ENCODE data around the gene PAK4.
A peak's percentile ranks its signal among the peaks of the same experiment; 100 is the strongest.
"Not testable (repeated sequence)": the region's sequence is repeated elsewhere in the genome, so short reads cannot be mapped to it uniquely, and the experiment has no call there.

Gene PAK4

DNA sequence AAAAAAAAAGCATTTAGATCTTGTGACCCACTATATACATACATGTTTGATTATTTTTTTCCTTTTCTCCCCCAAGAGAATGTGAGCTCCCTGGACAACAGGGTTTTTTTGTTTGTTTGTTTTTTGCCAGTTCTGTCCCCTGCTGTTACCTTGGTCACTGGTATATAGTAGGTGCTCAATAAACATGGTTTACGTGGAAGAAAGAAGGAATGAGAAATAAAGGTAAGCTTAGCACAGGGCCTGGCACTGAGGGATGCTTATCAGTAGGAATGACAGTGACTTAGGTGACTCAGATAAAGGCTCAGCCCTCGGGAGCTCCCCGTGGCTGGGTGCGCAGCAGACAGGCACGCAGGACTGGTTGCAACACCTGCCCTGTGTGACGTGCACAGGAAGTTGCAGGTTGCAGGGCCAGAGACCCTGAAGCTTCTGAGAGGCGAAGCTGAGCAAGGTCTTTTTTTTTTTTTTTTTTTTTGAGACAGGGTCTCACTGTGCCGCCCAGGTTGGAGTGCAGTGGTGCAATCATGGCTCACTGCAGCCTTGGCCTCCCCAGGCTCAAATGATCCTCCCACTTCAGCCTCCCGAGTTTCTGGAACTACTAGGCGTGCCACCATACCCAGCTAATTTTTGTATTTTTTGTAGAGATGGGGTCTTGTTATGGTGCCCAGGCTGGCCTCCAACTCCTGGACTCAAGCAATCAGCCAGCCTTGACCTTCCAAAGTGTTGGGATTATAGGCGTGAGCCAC is 10.3 kb upstream of the PAK4 start:
- H3K27me3 ChIP-seq, result no peaks in the 10 kb centered on the region

DNA sequence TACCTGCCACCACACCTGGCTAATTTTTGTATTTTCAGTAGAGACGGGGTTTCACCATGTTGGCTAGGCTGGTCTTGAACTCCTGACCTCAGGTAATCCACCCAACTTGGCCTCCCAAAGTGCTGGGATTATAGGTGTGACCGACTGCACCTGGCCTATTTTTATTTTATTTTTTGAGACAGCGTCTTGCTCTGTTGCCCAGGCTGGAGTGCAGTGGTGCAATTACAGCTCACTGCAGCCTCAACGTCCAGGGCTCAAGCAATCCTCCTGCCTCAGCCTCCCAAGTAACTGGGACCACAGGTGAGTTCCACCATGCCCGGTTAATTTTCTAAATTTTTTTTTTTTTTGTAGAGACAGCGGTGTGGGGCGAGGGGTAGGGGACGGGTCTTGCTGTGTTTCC is 8.6 kb upstream of the PAK4 start:
- H3K4me1 ChIP-seq; H3K36me3 ChIP-seq; H3K9me3 ChIP-seq; DNase-seq; H3K27me3 ChIP-seq; H3K4me3 ChIP-seq (ENCODE audit: low read depth, low read length): not testable (repeated sequence)

More for the DNA sequence above, 10.3 kb upstream of the PAK4 start:
- Histone ChIP-seq H3K36me3 (no peaks in the 10 kb centered on the region), H3K4me1 (no peaks in the 10 kb centered on the region), H3K9me3 (no peaks in the 10 kb centered on the region), H3K4me3 (ENCODE audit: low read depth, low read length) (no peak overlapping the region)
- no peak for DNase-seq
- TF ChIP-seq, protein P1, sequence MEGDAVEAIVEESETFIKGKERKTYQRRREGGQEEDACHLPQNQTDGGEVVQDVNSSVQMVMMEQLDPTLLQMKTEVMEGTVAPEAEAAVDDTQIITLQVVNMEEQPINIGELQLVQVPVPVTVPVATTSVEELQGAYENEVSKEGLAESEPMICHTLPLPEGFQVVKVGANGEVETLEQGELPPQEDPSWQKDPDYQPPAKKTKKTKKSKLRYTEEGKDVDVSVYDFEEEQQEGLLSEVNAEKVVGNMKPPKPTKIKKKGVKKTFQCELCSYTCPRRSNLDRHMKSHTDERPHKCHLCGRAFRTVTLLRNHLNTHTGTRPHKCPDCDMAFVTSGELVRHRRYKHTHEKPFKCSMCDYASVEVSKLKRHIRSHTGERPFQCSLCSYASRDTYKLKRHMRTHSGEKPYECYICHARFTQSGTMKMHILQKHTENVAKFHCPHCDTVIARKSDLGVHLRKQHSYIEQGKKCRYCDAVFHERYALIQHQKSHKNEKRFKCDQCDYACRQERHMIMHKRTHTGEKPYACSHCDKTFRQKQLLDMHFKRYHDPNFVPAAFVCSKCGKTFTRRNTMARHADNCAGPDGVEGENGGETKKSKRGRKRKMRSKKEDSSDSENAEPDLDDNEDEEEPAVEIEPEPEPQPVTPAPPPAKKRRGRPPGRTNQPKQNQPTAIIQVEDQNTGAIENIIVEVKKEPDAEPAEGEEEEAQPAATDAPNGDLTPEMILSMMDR (IDR thresholded peaks at IDR 0.05; ENCODE audit: low read depth, low read length), result no peak

DNA sequence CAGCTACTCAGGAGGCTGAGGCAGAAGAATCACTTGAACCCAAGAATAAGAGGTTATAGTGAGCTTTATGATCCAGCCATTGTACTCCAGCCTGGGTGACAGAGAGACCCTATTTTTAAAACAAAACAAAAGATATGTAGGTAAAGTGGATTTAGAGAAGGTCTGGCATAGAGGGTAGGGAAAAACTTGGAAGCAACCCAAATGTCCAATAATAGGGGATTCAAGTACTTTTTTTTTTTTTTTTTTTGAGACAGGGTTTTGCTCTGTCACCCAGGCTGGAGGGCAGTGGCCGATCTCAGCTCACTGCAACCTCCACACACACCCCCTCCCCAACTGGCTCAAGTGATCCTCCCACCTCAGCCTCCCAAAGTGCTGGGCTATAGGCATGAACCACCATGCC is 5.8 kb upstream of the PAK4 start:
- no peaks in the 10 kb centered on the region for H3K27me3 ChIP-seq
- DNase-seq, result no peak
- TF ChIP-seq, protein P1 (IDR thresholded peaks at IDR 0.05; ENCODE audit: low read depth, low read length), result no peak
- H3K4me1 ChIP-seq, result no peaks in the 10 kb centered on the region
- no peaks in the 10 kb centered on the region for H3K9me3 ChIP-seq
- H3K4me3 ChIP-seq (ENCODE audit: low read depth, low read length), result no peak overlapping the region
- no peaks in the 10 kb centered on the region for H3K36me3 ChIP-seq

DNA sequence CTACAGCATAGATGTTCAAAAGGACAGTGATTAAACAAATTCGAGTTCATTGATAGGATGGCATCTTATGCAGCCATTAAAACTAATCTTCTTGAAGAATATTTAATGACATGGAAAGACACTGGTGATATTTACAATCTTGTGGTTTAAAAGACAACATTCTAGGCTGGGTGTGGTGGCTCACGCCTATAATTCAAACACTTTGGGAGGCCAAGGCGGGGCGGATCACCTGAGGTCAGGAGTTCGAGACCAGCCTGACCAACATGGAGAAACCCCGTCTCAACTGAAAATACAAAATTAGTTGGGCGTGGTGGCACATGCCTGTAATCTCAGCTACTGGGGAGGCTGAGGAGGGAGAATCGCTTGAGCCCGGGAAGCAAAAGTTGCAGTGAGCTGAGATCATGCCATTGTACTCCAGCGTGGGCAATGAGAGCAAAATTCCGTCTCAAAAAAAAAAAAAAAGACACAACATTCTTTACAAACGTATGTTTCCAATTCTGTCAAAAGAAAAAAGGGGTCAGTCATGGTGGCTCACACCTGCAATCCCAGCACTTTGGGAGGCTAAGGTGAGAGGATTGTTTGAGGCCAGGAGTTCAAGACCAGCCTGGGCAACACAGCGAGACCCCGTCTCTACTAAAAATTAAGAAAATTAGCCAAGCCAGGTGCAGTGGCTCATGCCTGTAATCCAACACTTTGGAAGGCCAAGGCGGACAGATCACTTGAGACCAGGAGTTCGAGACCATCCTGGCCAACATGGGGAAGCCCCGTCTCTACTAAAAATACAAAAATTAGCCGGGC is 2.5 kb upstream of the PAK4 start:
- H3K27me3 ChIP-seq, result no peaks in the 10 kb centered on the region

DNA sequence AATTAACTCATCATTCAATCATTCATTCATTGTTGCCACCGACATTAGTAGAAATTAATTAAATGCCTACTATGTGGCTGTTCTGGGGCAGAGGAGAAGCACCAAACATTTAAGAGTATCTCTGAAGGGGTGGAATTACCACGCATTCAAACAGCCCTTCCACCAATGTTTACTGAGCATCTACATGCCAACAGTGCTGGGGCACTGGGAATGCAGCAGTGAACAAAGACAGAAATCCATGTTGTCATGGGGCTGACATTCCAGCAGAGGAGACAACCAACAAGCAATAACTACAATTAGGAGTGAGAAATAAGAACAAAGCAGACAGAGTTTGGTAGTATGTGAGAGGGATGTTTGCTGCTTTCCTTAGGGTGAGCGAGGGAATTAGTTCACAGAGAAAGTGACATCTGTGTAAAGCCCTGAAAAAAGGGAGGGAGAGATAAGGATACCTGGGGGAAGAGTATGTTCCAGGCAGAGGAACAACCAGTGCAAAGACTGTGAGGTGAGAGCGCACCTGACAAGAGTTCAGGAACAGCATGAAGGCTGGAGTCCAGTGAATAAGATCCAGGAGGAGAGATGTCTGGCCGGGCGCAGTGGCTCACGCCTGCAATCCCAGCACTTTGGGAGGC is 1.3 kb upstream of the PAK4 start:
- Histone ChIP-seq H3K9me3 (no peaks in the 10 kb centered on the region), H3K4me3 (ENCODE audit: low read depth, low read length) (no peak overlapping the region), H3K4me1 (no peaks in the 10 kb centered on the region), H3K36me3 (no peaks in the 10 kb centered on the region), H3K27me3 (no peaks in the 10 kb centered on the region)
- TF ChIP-seq, protein P1 (IDR thresholded peaks at IDR 0.05; ENCODE audit: low read depth, low read length), result no peak
- no peak for DNase-seq

More for the DNA sequence above, 2.5 kb upstream of the PAK4 start:
- H3K9me3 ChIP-seq, result no peaks in the 10 kb centered on the region
- H3K4me3 ChIP-seq (ENCODE audit: low read depth, low read length), result no peak overlapping the region
- H3K4me1 ChIP-seq, result no peaks in the 10 kb centered on the region
- H3K36me3 ChIP-seq, result no peaks in the 10 kb centered on the region
- no peak for DNase-seq
- TF ChIP-seq, protein P1 (IDR thresholded peaks at IDR 0.05; ENCODE audit: low read depth, low read length), result no peak

DNA sequence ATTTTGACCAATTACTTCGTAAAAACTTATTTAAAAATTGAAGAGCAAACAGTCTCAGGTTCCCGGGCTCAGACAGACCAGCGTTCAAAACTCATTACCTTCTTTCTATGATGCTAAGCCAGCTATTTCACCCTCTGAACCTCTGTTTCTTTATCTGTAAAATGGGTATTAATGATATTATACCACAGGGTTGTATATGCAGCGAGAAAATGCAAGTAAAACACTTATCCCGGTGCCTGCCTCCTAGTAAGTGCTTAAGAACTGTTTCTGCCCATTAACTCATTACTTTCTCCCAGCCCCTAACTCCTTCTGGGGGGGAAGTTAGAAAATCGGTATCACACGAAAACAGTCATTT is 410 bp upstream of the PAK4 start:
- Histone ChIP-seq H3K4me1 (no peaks in the 10 kb centered on the region), H3K27me3 (no peaks in the 10 kb centered on the region), H3K4me3 (ENCODE audit: low read depth, low read length) (peak overlapping the region; percentile 79), H3K36me3 (no peaks in the 10 kb centered on the region), H3K9me3 (no peaks in the 10 kb centered on the region)
- TF ChIP-seq, protein P1 (IDR thresholded peaks at IDR 0.05; ENCODE audit: low read depth, low read length), result no peak
- no peak for DNase-seq

All from BE2C (cell line).